HEK293 (cell line): Measurements from ENCODE around the gene DCAF10.
"Not testable (repeated sequence)": the region's sequence is repeated elsewhere in the genome, so short reads cannot be mapped to it uniquely, and the experiment has no call there.

Experiments used
- CTCF ChIA-PET: fragments of 350-600 bp; formaldehyde crosslinking; extraction: SDS; loops from one replicate; lab custom pipeline; 2021; ENCODE audit warnings: antibody characterized with exemption; lab: Yijun Ruan, JAX
- POLR2A ChIA-PET: fragments of 300-600 bp; formaldehyde crosslinking; extraction: SDS; loops from one replicate; lab custom pipeline; 2020; ENCODE audit warnings: antibody characterized with exemption, inconsistent platforms; lab: Yijun Ruan, JAX
- H3K27ac ChIP-seq: fragments of 200-500 bp; sonication (Bioruptor generic); 2 replicates; pipeline ENCODE4 v1.5.1; 2014; ENCODE audit warnings: low read depth, low read length, control low read depth, inconsistent platforms; ENCODE audit errors: extremely low read depth
- H3K36me3 ChIP-seq, 2 experiments: fragments of 200-500 bp in 1 of 2; sonication (Bioruptor generic) in 1 of 2; 1 replicate in 1 of 2; 2 replicates in 1 of 2; pipeline ENCODE4 v1.5.1; 2014 to 2017; ENCODE audit warnings: inconsistent platforms in 2 of 2, low read length in 2 of 2; ENCODE audit not compliant: control insufficient read depth in 2 of 2, insufficient read depth in 1 of 2
- H3K4me1 ChIP-seq: fragments of 200-500 bp; sonication (Bioruptor generic); 2 replicates; pipeline ENCODE4 v1.5.1; 2014; ENCODE audit warnings: mild to moderate bottlenecking, low read length, inconsistent platforms; ENCODE audit not compliant: control insufficient read depth, insufficient read depth
- H3K4me3 ChIP-seq: 2 replicates; pipeline ENCODE4 v1.5.1; 2011; ENCODE audit warnings: low read depth, mild to moderate bottlenecking, control low read depth, low read length, moderate library complexity
- H3K9me3 ChIP-seq: fragments of 200-500 bp; sonication (Bioruptor generic); 2 replicates; pipeline ENCODE4 v1.5.1; 2014; ENCODE audit warnings: low read depth, low read length, inconsistent platforms; ENCODE audit not compliant: control insufficient read depth, insufficient read depth
- YY2 ChIP-seq: fragments of 450-650 bp; formaldehyde crosslinking; IDR thresholded peaks from 2 replicates; pipeline ENCODE4 v1.5.1; 2016; ENCODE audit warnings: missing biosample characterization, missing genetic modification characterization
- ZBTB48 ChIP-seq: fragments of 450-650 bp; formaldehyde crosslinking; IDR thresholded peaks from 2 replicates; pipeline ENCODE4 v1.5.1; 2016; ENCODE audit warnings: missing biosample characterization, missing genetic modification characterization
- ZBTB8A ChIP-seq: fragments of 450-650 bp; formaldehyde crosslinking; IDR thresholded peaks from 2 replicates; pipeline ENCODE4 v1.5.1; 2016; ENCODE audit warnings: missing biosample characterization, missing genetic modification characterization
- ZNF585B ChIP-seq: fragments of 450-650 bp; formaldehyde crosslinking; IDR thresholded peaks from 2 replicates; pipeline ENCODE4 v1.5.1; 2016; ENCODE audit warnings: missing biosample characterization, missing genetic modification characterization
- ZNF830 ChIP-seq: fragments of 450-650 bp; IDR thresholded peaks from 2 replicates; pipeline ENCODE4 v1.5.0; 2018; ENCODE audit warnings: missing biosample characterization, missing genetic modification characterization, low read depth, mild to moderate bottlenecking, moderate library complexity
- TF ChIP-seq, protein P1 (sequence below): fragments of 450-650 bp; formaldehyde crosslinking; IDR thresholded peaks from 2 replicates; pipeline ENCODE4 v1.5.1; 2016; ENCODE audit warnings: missing biosample characterization, missing genetic modification characterization
- TF ChIP-seq, protein P2 (sequence below): fragments of 450-650 bp; formaldehyde crosslinking; IDR thresholded peaks from 2 replicates; pipeline ENCODE4 v1.5.1; 2017; ENCODE audit warnings: missing biosample characterization, missing genetic modification characterization
- TF ChIP-seq, protein P3 (sequence below): fragments of 450-650 bp; formaldehyde crosslinking; IDR thresholded peaks from 2 replicates; pipeline ENCODE4 v1.5.1; 2016; ENCODE audit warnings: missing biosample characterization, missing genetic modification characterization
- TF ChIP-seq, protein P4 (sequence below): sonication (generic); formaldehyde crosslinking; IDR thresholded peaks from 2 replicates; pipeline ENCODE4 v1.8.1; 2022; ENCODE audit warnings: mild to moderate bottlenecking, moderate library complexity, missing genetic modification reagents
- TF ChIP-seq, protein P5 (sequence below): fragments of 450-650 bp; formaldehyde crosslinking; IDR thresholded peaks from 2 replicates; pipeline ENCODE4 v1.5.1; 2016; ENCODE audit warnings: missing biosample characterization, missing genetic modification characterization

The DCAF10 gene

DNA sequence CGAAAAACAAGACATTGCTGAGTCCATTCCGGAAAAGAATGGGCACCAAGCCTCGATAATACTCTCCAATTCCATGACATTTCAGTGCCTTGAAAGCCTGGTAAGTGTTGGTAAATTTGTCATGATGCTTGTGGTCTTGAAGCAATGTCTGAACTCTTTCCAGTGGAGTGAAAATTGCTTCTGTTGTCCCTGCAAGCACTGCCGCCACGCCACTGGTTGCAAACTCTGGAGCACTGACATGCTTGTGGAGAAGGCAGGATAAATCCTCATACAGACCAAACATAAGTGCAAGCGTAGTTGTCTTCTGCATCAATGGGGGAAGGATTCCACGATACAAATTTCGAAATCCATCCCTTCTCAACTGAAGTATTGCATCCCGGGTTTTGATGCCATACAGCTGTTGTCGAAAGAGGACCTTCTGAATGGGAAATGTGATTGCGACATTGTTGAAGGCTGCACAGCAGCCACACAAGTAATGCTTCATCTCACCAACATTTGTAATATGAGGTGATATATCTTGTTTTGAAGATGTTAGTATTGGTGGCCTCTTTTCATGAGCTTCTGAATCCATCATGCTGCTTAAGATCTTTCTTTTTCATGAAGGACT is 87.5 kb downstream of the DCAF10 start:
- H3K27ac ChIP-seq, H3K4me1 ChIP-seq, CTCF ChIA-PET, POLR2A ChIA-PET, H3K4me3 ChIP-seq, H3K9me3 ChIP-seq: not testable (repeated sequence)
- H3K36me3 ChIP-seq = peaks cover 0 to 35% of the 10 kb centered on the region in 2 experiments; a peak in 2 of 3 replicates

DNA sequence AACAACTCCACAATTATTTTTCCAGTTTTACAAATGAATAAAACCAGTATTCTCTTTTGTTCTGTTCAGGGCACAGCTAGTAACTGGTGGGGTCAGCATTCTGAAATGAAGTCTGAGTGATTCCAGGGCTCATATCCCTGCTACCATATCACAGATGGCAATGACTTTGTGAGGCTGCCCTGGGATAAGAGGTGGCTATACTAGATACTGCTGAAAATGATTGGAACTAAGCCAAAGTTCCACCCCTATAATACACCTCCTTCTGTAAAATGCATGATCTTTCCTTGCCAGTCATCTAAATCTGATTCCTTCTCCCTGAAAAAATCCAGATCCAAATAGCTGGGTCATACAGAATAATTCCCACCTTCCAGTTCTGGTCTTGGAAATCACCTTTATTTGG is 88.9 kb downstream of the DCAF10 start:
- TF ChIP-seq ZBTB8A (tag by site-specific recombination) (no peak), YY2 (tag by site-specific recombination) (no peak), ZNF830 (tag by site-specific recombination) (no peak), ZNF585B (tag by site-specific recombination) (no peak), ZBTB48 (no peak)
- TF ChIP-seq, protein P1, sequence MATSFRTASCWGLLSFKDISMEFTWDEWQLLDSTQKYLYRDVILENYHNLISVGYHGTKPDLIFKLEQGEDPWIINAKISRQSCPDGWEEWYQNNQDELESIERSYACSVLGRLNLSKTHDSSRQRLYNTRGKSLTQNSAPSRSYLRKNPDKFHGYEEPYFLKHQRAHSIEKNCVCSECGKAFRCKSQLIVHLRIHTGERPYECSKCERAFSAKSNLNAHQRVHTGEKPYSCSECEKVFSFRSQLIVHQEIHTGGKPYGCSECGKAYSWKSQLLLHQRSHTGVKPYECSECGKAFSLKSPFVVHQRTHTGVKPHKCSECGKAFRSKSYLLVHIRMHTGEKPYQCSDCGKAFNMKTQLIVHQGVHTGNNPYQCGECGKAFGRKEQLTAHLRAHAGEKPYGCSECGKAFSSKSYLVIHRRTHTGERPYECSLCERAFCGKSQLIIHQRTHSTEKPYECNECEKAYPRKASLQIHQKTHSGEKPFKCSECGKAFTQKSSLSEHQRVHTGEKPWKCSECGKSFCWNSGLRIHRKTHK (tag by site-specific recombination) = no peak
- TF ChIP-seq, protein P2, sequence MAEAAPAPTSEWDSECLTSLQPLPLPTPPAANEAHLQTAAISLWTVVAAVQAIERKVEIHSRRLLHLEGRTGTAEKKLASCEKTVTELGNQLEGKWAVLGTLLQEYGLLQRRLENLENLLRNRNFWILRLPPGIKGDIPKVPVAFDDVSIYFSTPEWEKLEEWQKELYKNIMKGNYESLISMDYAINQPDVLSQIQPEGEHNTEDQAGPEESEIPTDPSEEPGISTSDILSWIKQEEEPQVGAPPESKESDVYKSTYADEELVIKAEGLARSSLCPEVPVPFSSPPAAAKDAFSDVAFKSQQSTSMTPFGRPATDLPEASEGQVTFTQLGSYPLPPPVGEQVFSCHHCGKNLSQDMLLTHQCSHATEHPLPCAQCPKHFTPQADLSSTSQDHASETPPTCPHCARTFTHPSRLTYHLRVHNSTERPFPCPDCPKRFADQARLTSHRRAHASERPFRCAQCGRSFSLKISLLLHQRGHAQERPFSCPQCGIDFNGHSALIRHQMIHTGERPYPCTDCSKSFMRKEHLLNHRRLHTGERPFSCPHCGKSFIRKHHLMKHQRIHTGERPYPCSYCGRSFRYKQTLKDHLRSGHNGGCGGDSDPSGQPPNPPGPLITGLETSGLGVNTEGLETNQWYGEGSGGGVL = no peak
- TF ChIP-seq, protein P3, sequence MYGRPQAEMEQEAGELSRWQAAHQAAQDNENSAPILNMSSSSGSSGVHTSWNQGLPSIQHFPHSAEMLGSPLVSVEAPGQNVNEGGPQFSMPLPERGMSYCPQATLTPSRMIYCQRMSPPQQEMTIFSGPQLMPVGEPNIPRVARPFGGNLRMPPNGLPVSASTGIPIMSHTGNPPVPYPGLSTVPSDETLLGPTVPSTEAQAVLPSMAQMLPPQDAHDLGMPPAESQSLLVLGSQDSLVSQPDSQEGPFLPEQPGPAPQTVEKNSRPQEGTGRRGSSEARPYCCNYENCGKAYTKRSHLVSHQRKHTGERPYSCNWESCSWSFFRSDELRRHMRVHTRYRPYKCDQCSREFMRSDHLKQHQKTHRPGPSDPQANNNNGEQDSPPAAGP (tag by site-specific recombination) = no peak
- TF ChIP-seq, protein P4, sequence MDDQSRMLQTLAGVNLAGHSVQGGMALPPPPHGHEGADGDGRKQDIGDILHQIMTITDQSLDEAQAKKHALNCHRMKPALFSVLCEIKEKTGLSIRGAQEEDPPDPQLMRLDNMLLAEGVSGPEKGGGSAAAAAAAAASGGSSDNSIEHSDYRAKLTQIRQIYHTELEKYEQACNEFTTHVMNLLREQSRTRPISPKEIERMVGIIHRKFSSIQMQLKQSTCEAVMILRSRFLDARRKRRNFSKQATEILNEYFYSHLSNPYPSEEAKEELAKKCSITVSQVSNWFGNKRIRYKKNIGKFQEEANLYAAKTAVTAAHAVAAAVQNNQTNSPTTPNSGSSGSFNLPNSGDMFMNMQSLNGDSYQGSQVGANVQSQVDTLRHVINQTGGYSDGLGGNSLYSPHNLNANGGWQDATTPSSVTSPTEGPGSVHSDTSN (CRISPR knock-in tag) = no peak
- TF ChIP-seq, protein P5, sequence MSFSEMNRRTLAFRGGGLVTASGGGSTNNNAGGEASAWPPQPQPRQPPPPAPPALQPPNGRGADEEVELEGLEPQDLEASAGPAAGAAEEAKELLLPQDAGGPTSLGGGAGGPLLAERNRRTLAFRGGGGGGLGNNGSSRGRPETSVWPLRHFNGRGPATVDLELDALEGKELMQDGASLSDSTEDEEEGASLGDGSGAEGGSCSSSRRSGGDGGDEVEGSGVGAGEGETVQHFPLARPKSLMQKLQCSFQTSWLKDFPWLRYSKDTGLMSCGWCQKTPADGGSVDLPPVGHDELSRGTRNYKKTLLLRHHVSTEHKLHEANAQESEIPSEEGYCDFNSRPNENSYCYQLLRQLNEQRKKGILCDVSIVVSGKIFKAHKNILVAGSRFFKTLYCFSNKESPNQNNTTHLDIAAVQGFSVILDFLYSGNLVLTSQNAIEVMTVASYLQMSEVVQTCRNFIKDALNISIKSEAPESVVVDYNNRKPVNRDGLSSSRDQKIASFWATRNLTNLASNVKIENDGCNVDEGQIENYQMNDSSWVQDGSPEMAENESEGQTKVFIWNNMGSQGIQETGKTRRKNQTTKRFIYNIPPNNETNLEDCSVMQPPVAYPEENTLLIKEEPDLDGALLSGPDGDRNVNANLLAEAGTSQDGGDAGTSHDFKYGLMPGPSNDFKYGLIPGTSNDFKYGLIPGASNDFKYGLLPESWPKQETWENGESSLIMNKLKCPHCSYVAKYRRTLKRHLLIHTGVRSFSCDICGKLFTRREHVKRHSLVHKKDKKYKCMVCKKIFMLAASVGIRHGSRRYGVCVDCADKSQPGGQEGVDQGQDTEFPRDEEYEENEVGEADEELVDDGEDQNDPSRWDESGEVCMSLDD = no peak
- TF ChIP-seq, all 188 proteins: peak for 0
- H3K4me3 ChIP-seq = no peak overlapping the region
- H3K9me3 ChIP-seq = no peaks in the 10 kb centered on the region
- peaks cover 0 to 48% of the 10 kb centered on the region in 2 experiments; a peak in 2 of 3 replicates for H3K36me3 ChIP-seq
- no peaks in the 10 kb centered on the region for H3K4me1 ChIP-seq
- ChIA-PET POLR2A (interaction anchor here (0.6 kb wide), 1 partner anchor 81 kb away, joined by 3 read pairs; no protein-coding TSS in a partner anchor), CTCF (no interaction called here)
- H3K27ac ChIP-seq = no peak overlapping the region

DNA sequence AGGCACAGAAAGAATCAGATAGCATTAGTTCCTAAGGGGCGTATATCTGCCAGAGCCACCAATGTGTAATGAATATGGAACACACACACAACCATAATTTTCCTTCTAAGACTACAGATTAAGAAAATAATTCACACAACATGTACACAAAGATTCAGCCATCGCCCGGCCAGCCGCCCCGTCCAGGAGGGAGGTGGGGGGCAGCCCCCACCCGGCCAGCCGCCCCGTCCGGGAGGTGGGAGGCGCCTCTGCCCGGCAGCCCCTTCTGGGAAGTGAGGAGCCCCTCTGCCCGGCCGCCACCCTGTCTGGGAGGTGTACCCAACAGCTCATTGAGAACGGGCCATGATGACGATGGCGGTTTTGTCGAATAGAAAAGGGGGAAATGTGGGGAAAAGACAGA is 90.4 kb downstream of the DCAF10 start:
- H3K4me1 ChIP-seq, H3K27ac ChIP-seq, CTCF ChIA-PET, H3K9me3 ChIP-seq, H3K4me3 ChIP-seq, POLR2A ChIA-PET: not testable (repeated sequence)
- peaks cover 10 to 62% of the 10 kb centered on the region in 2 experiments for H3K36me3 ChIP-seq
